Peyer's patch (tissue), 4 donors: ENCODE results near the gene COL3A1.

Experiments used
- CTCF ChIP-seq, 6 experiments: fragments of 450-650 bp in 4 of 6; fragments of 200-600 bp in 2 of 6; sonication (generic) in 1 of 6; IDR thresholded peaks; one replicate each; pipeline ENCODE4 v1.5.1; 2017 to 2019; ENCODE audit warnings: antibody characterized with exemption in 6 of 6, mild to moderate bottlenecking in 3 of 6, moderate library complexity in 1 of 6
- POLR2A ChIP-seq, 2 donors: fragments of 450-650 bp; IDR thresholded peaks; one replicate each; pipeline ENCODE4 v1.5.1; 2017; ENCODE audit warnings: antibody characterized with exemption in 2 of 2, mild to moderate bottlenecking in 2 of 2, moderate library complexity in 2 of 2

DNA sequence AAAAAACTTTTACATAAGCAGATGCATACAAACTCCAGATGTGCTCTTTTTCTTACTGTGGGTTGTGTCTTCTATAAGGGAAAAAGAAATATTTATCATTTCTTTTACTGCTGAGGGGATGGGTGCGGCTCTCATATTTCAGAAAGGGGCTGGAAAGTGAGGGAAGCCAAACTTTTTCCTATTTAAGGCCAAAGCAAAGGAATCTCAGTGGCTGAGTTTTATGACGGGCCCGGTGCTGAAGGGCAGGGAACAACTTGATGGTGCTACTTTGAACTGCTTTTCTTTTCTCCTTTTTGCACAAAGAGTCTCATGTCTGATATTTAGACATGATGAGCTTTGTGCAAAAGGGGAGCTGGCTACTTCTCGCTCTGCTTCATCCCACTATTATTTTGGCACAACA is at the start of gene COL3A1:
- TF ChIP-seq CTCF (IDR thresholded peaks at IDR 0.05): no peak
- peak in 1 of 2 donors; percentile 20 for TF ChIP-seq POLR2A (IDR thresholded peaks at IDR 0.05)
